Stimulated activated CD4-positive, alpha-beta T cell treated with anti-CD3 and anti-CD28 coated beads, Interleukin-12 subunit alpha, Interleukin-12 subunit beta, amount 100 ng/mL, for 24 hours (primary cell): ENCODE measurements around the gene SCN1A.
"Not testable (repeated sequence)": the region's sequence is repeated elsewhere in the genome, so short reads cannot be mapped to it uniquely, and the experiment has no call there.

Source experiments
- DNase-seq, 2 experiments: peaks; one replicate each; pipeline ENCODE4 v3.0.0-alpha.2; 2020; ENCODE audit warnings: low read depth in 2 of 2

Gene SCN1A

DNA sequence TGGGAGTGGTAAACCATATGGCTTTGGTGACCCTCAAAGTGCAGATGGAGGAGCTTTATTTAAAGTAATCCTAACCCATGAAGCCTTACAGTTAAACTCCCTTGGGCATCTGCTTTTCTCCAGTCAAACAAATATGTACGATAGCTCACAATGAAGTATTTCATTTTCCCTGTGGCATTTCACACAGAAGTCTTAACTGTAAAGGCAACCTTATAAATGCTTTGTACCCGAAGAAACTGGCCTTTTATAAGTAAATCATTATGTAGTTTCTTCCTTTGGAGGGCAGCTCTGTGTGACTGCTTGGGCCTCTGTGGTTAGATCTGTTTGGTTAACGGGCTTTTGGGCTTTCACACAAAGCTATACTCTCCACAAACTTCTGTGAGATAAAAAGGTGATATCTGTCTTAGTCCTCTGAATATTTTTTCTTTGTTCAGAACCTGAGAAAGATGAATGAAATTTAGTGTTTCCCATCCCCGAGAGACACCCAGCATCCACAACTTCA lies 46.6 kb downstream of the SCN1A start:
- DNase-seq = no peak

DNA sequence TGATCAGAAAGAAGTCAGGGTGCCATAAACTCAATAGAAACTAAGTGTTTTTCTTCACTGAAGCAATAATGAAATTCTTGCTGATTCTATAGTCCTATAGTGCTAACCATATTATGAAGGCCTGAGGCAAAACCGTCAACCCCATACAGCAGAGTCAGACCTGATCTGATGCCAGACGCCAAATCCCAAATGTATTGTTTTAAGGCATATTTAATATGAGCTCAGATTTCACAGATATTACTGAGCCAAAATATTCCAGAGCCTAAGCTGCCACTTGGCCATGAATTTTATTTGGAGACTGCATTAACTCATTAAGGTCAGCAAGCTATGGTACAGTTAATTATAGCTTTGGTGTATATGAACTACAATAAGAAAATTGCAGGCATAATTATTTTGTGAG lies 53.4 kb downstream of the SCN1A start:
- no peak for DNase-seq

DNA sequence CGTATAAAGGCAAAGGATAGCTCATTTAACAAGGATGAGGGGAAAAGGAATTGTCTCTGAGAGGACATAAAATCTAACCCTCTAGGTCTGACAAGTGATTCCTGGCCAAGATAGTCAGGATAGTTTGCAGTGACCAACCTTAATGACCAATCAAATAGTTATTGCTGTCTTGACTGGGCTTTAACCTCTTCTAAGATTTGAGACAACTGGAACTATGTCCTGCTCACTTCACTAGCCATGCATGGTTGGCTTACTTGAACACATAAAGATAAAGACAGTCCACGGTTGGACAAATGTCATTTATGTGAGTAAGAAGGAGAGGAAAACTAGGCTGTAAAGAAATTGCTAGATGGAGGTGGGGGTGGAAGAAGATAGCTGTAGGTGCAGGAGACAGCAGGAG lies 53.8 kb downstream of the SCN1A start:
- no peak for DNase-seq

DNA sequence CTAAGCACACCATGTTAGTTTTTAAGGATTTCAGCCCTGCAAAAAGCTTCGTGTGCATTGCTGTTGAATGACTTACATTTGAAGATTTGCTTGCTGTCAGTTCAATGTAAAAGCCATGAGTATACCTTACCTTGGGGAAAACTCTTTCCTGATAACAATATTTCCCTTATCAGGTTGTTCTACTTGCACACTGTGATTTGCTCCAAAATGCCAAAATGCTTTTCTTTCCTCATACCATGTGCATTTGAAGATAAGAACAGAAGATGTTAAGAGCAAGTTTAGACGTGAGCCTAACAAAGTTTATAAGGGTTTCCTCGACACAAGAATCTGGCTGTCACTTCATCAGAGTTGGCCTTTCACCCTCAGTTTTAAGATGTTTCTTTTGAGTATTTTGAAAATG lies 57.6 kb downstream of the SCN1A start:
- DNase-seq = no peak

DNA sequence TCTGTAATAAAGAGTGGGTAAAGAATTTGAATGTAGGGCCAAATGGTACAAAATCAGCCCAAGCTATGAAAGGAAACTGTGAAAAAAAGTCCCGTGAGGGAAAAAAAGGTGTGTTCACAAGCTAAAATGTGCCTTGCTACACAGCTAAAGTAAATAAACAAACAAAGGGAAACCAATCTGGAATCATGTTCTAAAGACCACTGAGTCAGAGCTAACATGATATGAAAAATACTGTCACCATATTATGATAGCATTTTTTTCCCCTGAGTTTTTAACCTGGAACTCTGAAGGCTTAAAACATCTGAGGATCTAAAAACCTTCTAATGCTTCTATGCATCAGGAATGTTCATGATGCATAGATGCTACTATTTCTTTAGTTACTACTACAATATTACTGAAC lies 58.8 kb downstream of the SCN1A start:
- DNase-seq = no peak

DNA sequence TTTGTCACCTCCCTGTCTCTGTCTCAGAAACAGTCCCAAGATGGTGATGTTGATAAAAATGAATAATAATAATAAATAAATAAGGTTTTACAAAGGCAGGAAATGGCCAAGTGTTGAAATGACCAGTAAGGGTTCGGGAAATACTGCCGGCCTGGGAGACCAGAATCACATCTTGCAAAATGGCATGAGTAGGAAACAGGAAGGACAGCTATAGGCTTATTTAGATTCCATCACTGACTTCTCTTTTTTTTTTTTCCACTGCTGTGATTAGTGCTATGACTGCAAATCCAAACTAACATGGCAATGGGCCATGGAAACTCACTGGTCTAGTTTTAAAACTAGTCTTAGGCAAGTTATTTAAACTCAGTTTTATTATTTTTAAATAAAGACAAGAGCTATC lies 60.6 kb downstream of the SCN1A start:
- DNase-seq = no peak

DNA sequence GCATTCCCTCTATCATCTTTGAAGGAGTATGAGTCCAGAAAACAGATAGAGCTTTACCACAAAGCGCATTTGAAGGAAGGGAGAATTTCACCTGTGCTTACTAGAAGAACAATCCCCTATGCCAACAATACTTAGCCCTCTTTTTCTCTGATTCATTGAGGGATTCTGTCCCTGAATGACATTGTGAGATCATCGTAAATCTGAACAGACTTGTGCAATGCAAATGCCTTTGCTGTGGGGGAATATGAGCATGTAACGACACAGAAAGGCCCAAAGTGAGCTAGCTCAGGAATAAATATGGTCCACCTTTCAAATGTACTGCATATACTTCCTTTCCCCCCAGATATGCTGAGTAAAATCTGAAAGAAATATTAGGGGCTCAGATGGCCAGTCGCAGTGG lies 67.6 kb downstream of the SCN1A start:
- DNase-seq = no peak

DNA sequence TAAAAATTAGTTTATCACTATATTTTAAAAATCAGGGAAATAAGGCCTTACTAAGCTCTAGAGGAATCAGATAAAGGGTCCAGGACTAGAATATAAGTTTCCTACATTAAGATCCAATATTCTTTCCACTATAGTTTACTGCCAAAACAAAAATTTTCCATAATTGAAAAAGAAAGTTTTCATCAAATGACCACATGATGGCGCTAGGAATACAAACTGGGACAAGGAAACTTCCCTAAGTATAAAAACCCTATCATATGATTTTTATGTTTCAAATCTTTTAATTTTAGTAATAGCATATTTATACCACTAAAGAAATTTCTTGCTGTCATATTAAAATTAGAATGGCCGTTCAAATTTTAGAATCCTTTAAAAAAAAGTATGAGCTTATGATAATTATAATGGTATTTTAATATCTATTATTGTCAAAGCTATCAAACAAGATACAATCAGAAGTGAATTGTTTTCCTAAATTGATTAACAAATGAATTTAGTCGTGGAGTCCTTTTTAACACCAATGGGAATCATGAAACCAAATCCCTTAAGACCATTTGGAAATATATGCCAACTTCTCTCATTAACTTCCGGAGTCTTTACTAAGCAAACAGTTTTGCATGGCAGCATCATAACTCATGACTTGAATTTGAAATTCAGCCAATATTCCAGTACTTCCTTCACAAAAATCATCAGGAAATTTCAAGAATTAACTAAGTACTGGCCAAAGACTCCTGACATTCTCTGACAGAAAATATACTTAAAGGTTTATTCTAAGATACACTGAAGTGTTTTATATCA lies 70.3 kb downstream of the SCN1A start:
- DNase-seq = no peak

DNA sequence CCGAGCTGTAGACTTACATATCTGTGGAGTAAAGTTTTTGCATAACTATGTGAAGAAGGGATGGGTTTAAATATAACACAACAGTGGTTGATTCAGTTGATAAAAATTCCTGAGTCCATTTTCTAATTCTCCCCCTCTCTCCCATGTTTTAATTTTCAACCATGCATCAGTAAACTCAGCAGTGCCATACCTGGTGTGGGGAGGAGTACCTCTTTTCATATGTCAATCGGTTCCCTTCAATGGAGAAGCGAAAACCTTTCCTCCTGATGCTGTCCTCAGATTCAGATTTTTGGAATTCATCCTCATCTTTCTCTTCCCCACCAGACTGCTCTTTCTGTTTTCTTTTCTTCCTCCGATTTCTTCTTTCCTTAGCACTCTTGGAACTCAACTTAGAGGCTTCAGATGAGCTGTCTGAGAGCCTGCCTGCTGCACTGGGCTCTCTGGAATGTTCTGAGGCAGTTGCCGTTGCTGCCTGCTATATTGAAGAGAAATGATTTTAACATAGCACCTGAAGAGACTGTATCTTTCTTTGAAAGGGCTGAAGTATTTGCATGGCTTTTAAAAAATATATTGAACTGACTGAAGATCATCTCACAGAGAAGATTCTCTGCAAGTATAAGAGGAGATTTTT lies 82.9 kb downstream of the SCN1A start:
- no peak for DNase-seq

DNA sequence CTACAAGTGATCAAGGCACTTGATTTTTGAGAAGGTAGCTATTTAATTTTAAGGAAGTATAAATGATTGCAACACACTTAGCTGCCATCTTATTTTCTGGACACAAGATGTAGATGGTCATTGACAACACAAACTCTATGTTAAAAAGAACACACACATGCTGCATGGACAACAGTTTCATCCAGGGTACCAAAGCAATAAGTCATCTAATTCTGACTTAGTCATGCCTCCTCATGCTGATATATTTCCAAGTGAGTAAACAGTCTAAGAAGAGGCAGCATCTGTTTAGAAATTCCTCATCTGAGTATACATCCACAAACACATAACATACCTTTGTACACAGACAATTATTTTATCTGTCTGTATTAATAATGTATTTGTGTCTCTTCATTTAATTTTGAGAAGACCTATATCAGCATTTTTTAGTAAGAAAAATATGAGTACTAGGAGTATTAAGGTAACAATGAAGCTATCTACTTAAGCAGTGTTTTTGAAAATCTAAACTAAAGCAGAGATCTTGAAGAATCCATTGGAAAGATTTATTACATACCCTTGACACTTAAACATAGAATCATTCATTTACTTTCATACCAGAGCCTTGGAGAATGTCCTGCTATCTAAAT lies 84.9 kb downstream of the SCN1A start:
- DNase-seq = no peak

DNA sequence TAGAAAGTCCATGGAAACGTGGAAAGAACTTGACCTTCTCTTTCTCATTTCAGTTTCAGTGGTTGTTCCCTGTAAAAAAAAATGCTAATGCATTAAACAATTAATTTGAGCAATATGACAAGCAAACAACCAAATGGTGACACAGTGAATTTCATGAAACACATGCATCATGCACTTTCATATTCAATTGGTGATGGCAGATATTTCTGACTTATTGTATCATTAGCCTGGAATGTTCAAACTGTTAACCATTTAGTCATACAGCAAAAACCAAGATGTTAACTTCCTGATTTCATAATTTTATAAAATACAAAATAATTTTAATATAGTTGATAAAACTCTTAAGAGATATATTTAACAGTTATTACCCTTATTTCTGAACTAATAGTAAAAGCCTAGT lies 85.5 kb downstream of the SCN1A start:
- DNase-seq = no peak

DNA sequence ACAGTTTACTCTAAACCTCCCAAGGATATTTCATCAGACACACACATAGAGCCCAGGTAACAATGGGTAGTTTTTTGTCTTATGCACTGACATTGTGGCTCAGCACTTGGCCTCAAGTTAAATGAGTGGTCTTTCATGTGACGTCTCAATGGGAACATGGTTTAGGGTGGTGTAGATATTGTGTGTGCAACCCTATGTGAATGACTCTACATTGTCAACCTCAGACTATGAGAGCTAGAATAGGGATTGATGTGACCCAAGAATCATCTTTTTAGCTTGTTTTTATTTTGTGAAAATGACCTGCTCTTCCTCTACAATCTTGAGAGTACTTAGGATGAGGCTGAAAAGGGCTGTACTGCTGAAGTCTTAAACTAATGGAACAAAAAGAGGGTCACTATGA lies 86.2 kb downstream of the SCN1A start:
- DNase-seq = no peak

DNA sequence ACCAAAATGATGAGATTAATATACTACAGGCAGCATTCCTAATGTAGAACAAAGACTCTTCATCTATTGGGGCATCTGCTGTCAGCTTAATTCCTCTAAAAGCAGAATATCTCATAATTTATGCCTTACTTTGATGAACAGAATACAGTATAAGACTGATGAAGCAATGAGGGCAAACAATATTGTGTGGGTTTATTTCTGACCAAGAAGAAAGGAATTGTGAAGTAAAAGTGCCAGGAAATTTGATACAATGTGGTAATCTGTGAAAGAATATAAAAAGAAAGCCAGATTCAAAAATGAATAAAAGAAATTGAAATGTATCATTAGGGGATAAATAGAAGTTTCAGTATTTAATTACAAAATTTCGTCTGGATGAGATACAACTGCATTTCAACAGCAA lies 95.5 kb downstream of the SCN1A start:
- no peak for DNase-seq

DNA sequence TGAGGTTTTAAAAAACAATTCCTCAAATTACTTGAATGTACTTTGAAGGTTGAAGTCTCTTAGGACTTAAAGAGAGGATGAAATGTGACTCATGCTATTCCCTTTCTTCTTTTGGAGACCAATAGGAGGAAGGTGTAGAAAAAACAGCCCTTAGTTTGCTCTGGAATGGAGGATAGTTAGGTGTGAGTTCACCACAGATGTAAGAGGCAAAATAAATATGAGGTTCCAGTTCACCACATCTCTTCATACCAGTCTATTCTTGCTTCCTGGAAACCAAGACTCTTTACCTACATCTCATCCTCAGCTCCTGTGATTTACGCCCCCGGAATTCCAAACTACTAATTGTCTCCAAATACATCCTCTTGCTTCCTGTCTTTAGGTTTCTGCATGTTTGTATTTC lies 96.8 kb downstream of the SCN1A start:
- DNase-seq = no peak

DNA sequence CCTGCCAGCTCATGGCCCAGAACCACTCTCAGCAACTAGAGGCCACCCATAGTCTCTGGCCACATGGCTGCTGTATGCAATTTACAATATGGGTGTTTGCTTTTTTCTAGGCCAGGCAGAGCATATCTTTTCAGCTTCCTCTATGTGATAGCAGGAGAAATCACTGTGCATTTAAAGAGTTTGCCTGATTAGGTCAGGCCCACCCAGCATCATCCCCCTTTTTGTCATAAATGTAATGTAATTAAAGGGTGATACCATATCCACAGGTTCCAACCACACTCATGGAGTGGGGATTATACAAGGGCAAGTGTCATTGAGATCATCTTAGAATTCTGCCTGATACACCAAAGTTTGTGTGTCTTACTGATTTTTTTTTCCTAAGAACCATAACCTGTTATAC lies 102.5 kb downstream of the SCN1A start:
- DNase-seq = no peak

DNA sequence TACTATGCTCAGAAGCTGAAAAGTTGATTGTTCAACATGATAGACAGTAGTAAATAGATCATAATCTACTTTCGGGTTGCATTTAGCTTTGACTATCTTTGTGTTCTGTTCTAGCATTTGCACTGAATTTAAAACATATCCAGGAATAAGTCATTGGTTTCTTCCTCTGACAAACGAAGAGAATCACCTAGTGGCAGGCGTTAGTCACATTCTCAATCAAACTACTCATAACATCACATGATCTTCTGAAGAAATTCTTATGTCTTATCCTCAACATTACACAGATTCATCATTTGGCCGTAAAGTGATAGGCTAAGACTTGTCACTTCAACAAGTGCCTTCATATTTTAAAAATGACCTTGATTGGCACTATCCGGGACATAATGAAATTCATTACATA lies 110.6 kb downstream of the SCN1A start:
- no peak for DNase-seq

DNA sequence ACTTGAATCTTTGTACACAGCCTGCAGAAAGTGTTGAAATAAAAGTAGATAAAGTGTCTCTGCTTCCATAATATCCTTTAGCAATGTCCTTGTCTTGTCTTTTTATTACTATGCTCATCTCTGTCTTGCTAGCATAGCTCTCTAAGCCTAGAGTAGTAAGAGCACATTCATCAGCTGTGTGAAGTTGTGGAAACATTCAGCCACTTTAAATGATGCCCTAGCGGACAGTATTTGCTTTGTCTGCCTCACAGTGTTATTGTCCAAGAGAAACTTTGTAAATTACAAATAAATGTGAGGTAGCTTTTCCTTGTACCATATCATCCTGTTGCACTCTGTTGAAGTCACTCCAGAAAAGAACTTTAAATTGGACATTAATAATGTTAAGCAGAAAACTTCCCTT lies 113.9 kb downstream of the SCN1A start:
- DNase-seq = no peak

DNA sequence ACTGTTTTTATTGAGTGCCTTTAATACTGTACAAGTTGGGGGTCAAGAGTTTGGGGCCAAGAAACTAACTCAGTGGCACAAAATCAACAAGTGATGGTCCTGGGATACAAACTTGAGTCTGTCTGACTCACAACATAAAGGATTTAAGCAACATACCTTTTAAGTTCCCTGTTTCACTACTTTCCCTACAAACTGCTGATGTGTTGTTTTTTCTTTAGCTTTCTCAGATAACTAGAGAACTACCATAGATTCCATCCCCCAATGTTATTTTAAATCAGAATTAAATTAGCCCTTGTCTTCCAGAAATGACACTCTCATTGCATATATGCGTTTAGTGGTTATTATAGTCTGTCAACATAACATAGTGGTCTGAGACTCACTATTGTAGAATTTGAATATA lies 116.2 kb downstream of the SCN1A start:
- no peak for DNase-seq

DNA sequence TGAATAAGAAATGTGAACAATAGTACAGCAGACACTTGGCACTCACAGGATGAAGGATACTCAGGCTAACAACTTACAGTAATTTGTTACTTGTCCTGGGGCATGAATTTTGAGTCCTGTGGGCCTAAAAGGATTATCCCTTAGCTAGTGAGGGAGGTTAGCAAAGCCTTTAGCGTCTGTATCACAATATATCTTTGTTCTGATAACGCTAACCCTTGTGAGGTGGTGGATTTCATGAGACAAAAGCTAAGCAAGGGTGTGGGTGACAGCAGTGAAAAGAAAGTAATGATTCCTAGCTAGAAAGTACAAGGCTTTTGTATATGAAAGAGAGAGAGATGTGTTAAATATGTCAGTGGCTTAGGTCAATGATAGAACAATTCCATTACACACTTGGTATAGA lies 127.4 kb downstream of the SCN1A start:
- no peak for DNase-seq

DNA sequence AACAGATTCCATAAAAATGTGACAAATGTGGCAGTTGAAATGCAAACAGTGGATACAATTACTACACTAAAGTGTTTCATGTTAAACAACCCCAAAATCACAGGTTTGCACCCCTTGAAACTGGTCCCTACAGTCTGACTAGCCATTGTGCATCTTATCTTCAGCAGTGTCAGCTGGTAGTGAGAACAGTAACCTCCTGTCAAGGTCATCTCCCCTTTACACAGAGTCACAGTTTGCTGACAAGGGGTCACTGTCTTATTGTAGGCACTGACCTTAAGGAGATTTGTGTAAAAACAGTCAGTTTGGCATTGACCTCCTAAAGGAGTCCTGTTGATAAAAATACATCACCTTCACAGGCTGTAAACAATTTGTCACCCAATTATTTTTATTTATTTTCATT lies 137.0 kb downstream of the SCN1A start:
- no peak for DNase-seq

DNA sequence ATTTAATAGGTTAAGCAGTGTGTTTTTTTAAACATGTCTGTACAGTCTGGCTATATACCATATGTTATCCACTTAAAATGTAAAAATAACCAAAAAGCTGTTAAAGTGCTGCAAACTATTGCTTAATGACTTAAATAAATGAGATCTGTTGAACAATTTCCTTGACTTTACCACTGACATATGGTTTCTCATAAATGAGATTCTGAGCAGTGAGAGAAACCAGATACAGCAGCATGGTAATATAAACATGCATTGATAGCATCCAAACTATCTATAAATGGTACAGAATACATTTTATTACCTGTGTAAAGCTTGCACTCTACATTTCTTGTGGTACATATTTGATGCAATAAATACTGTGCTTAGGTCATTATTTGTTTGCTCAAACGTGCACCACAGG lies 138.0 kb downstream of the SCN1A start:
- no peak for DNase-seq

DNA sequence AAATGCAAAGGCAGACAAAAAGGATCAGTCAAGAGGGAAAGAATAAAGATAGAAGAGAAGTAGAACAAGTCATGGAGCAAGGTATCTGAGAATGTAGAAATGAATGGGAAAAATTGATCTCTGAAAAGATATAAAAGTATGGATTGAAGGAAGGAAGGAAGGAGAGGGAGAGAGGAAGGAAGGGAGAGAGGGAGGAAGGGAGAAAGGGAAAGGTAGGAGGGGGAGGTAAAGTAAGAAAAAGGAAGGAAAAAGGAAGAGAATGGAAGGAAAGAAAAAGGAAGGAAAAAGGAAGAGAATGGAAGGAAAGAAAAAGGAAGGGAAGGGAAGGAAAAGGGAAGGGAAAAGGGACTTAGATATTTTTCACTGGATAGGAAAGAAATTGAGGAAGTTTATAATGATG lies 142.7 kb downstream of the SCN1A start:
- DNase-seq = no peak

DNA sequence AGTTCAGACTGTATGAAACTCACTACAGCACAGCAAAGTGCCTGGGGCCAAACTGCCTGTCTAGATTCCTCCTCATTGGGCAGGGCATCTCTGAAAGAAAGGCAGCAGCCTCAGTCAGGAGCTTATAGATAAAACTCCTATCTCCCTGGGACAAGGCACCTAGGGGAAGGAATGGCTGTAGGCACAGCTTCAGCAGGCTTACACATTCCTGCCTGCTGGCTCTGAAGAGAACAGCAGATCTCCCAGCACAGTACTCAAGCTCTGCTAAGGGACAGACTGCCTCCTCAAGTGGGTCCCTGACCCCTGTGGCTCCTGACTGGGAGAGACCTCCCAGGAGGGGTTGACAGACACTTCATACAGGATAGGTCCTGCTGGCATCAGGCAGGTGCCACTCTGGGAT lies 155.7 kb downstream of the SCN1A start:
- DNase-seq = not testable (repeated sequence)
